C4-2B (cell line): ENCODE measurements around the gene ZNF853.
"Not testable (repeated sequence)": the region's sequence is repeated elsewhere in the genome, so short reads cannot be mapped to it uniquely, and the experiment has no call there.

ENCODE experiments used
- H3K27ac ChIP-seq: fragments of 450-650 bp; 2 replicates; pipeline ENCODE4 v1.5.1; 2017
- CTCF ChIP-seq: fragments of 450-650 bp; conservative IDR thresholded peaks from 2 replicates; pipeline ENCODE4 v1.5.1; 2017; ENCODE audit warnings: mild to moderate bottlenecking
- ZFX ChIP-seq: fragments of 450-650 bp; IDR thresholded peaks from 2 replicates; pipeline ENCODE4 v1.6.1; 2017

ZNF853 gene

GRCh38 chr7:6631605-6632004 lies 16.2 kb downstream of the ZNF853 start:
- TF ChIP-seq CTCF: no peak
- no peak for TF ChIP-seq ZFX
- no peak overlapping the region for H3K27ac ChIP-seq

- no peak for TF ChIP-seq CTCF
- TF ChIP-seq ZFX: no peak
- H3K27ac ChIP-seq: no peak overlapping the region
Measured at GRCh38 chr7:6634021-6634420, 18.6 kb downstream of the ZNF853 start.

GRCh38 chr7:6634971-6635370 lies 19.6 kb downstream of the ZNF853 start:
- not testable (repeated sequence) for H3K27ac ChIP-seq

- H3K27ac ChIP-seq: peak within 1 kb of the TSS; percentile 95
- TF ChIP-seq ZFX (peak; percentile 39; the same call in 1 of the 2 replicates), CTCF (no peak)
Measured at GRCh38 chr7:6636741-6637543, 21.5 kb downstream of the ZNF853 start, which contains the start of gene ZNF316. Gene ZNF316, plus strand, starts transcription at chr7:6637318. Its CDS starts 5,092 bp downstream, at chr7:6642410.

- no peak for TF ChIP-seq CTCF
- no peak for TF ChIP-seq ZFX
- peak overlapping the region; percentile 95 for H3K27ac ChIP-seq
Measured at GRCh38 chr7:6637544-6638229, 22.3 kb downstream of the ZNF853 start.

GRCh38 chr7:6639032-6639431 lies 23.6 kb downstream of the ZNF853 start:
- TF ChIP-seq CTCF: no peak
- no peak for TF ChIP-seq ZFX
- no peak overlapping the region for H3K27ac ChIP-seq

- H3K27ac ChIP-seq: no peak overlapping the region
- TF ChIP-seq CTCF: no peak
- TF ChIP-seq ZFX: no peak
Measured at GRCh38 chr7:6639627-6640026, 24.2 kb downstream of the ZNF853 start.
